LHCN-M2 (cell line): ENCODE results near the gene ARHGAP15. TPM values are rescaled to one million over a fixed set of nuclear protein-coding genes. Genes with fewer than 3 reads are reported as not detected.

Experiments
- DNase-seq: peaks from one replicate; pipeline ENCODE4 v3.0.0-alpha.2; 2012; ENCODE audit warnings: low read depth
- total RNA-seq: library from RNA; depleted of rRNA; stranded (reverse); fragments of >200 nt; gene quantifications from 2 replicates; pipeline ENCODE4 v1.2.3, GENCODE V29; 2014

The ARHGAP15 gene
- total RNA-seq, 1 experiment from 2014 or later, result 0.11 TPM

DNA sequence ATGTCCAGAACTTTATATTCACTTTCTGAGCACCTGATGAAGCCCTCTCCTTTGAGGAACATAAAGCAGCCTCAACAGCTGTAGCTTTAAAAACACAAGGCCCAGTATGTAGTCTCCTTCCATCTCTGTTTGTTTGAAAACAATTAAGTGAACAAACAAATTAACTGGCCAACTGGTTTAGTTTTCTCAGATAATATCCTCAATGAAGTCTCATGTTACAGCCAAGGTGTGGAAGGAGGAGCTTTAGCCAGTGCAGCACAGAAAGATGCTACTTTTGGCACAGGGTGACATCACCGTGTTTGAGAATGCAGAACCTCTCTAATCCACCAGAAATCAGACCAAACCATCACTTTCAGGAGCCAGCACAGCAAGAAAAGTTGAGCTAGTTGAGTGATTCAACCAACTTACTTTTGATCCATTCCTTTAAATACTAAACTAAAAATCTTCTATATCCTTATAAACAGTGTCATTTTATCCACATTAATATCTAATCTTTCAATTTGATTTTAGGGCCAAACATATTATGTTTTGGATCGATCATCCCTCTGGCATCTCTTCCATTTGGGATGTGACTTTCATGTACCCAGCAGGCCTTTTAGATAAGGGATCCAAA is 488.7 kb downstream of the ARHGAP15 start:
- DNase-seq, result no peak

DNA sequence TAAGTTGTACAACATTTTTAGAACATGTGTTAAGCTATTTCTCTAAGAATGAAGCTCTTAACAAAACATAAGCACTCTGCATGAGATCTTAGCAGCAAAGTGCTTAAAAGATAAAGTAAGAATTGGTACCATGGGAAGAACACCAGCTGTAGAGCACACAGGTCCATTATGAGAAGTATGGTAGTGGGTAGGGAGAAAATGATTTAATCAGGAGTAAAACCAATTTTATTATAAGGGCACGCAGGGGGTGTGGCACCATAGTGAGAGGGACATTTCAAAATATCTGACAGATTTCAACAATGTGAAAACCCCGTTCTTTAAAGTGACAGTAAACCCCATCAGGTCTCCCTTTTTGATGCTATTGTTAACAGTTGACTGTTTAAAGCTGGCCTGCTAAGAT is 492.9 kb downstream of the ARHGAP15 start:
- DNase-seq, result no peak

DNA sequence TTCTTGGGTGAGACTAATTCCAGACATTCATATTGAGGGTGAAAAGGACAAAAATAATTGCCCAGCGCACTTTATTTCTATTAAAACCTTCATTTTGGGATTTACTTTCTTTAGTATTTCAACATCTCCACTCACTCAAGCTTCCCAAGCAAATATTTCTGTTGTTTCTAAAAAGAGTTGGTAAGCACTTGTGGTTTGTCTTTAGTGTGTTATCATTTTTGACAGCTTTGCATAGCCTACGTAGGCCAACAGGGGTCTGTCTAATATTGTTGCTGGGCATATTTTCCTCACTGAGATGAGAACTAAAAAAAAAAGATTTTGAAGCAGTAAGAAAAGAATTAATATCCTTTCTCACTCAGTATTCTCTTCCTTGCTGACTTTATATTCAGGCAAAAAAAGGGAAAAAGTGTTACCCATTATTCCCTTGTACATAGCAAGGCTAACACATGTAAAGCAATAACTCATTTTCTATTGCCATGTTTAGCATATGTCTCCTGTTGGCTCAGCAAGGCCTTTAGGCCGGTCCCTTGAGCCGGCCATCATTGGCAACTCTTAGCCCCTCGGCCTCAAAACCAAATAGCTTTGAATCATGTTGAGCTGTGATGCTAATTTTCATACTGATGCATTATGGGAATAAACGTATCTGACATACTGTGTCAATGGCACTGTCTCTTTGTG is 494.2 kb downstream of the ARHGAP15 start:
- peak; percentile 20 for DNase-seq

DNA sequence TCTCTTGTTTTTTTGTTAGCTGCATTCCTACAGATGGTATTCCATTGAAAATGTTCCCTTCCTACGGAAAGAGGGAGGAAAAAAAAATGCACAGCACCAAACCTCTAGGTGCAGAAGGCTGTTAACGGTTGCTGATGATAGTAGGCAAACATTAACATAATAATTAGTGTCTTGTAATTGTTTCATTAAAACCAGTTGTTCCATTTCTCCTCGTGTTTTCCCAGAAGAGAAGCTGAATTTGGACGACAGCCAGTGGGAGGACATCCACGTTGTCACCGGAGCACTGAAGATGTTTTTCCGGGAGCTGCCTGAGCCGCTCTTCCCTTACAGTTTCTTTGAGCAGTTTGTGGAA is 494.7 kb downstream of the ARHGAP15 start:
- no peak for DNase-seq

DNA sequence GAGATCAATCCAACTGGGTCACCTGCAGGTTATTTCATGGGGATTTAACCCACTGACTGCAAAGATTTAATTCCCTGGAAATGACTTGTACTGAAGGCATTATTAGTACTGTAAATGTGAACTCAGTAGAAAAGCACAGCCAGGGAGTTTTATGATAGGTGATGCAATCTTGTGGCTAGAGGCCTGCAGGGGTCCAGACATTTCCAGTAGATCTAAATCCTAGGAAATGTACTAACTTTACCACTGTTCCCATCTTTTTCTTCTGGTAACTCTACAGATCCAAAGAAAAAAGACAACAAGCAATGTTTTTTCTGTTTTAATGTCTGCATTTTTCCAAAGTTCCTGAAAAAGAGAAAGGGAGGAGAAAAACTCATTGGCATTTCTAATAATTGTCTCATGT is 500.1 kb downstream of the ARHGAP15 start:
- peak; percentile 78 for DNase-seq

DNA sequence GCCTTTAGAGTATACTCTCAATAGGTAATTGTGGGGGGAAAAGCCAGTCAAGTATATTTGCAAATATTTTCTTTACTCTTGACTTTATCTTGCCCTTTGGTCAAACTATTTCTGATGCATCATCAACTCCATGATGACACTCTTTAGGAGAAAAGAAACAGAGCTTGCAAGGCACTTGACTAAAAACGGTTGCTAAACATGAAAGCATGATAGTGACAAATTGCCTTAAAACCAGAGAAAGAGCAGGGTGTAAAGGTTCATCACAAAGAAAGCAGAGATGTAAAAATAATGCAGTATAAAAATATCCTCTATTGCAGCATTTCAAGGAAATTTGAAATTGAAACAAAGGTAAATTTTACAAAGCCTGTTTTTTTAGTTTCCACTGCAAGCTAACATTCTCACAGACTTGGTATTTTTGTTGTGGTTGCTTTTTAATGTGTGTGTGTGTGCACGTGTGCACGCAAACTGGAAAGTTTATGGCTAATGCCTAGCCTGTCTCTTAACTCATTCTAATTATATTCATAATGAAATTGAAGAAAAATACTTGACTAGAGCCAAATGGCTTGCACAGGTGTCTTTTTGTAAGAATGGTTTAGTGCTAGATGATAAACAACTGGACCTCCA is 503.6 kb downstream of the ARHGAP15 start:
- no peak for DNase-seq

DNA sequence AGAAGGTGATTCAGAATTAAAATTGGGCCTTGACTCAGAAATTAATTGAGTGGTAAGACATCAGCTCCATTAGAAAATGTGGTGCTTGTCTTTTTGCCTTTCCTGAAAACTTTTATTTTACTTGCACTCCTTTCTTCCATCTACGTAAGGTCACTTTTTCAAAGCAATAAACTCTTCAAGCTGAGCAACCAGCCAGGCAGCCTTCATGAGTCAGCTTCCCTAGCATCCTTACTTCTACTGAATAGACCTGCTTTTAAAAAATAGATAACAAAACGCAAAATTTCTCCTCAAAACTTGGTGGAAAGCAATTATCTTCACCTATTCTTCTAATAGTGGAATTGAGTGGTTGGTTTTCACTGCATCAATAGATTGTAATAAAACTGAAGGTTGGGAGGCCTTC is 504.2 kb downstream of the ARHGAP15 start:
- DNase-seq, result no peak

DNA sequence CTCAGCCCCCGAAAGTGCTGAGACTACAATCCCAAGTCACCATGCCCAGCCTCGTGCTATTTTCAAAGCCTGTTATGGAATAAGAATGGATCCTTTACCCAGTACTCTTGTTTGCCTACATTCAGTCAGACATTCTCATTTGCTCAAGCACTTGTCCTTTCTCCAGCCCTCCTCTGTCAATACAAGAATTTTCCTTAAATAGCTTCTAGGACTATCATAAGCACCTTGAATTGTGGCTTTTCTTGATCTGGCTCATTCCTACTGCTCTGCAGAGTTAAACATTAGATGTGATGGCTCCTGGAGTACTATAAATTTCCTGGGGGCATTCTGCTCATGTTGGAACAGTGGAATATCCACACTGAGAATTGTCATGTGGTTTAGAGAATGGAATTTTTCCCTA is 506.1 kb downstream of the ARHGAP15 start:
- no peak for DNase-seq

DNA sequence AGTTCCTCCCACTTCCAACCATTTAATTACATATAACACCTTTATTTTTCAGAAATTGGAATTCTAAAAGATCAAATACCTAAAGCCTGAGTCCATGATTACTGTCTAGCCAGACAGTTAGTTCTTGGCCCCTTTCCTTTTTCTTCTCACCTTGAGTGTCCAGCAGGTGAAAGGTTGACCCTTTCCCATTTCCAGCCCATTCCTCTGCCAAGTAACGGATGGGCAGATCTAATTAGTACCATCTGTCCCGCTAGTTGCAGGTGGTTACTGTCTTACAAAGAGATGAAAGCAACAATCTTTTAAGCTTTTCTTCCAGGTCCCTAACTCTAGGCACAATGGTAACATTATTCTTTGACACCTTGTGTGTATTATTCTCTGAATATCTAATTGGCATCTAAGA is 506.7 kb downstream of the ARHGAP15 start:
- DNase-seq, result no peak

DNA sequence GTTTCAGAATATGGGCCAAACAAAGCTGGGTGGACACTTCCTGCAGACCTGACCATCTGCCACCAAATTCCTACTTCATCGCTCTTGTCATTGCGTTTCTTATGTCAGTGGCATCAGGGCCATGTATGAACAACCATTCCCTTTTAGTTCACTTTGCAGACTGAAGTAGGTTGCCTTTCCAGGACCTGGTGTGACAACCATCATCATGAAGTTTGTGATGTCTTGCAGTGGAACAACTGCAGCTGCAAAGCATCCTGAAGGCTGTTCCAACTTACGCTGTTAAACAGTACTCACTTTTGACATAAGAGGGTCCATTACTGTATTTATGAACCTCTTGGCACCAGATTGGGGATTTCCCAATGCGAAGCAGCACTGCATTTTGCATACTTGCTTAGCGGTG is 511.6 kb downstream of the ARHGAP15 start:
- no peak for DNase-seq

DNA sequence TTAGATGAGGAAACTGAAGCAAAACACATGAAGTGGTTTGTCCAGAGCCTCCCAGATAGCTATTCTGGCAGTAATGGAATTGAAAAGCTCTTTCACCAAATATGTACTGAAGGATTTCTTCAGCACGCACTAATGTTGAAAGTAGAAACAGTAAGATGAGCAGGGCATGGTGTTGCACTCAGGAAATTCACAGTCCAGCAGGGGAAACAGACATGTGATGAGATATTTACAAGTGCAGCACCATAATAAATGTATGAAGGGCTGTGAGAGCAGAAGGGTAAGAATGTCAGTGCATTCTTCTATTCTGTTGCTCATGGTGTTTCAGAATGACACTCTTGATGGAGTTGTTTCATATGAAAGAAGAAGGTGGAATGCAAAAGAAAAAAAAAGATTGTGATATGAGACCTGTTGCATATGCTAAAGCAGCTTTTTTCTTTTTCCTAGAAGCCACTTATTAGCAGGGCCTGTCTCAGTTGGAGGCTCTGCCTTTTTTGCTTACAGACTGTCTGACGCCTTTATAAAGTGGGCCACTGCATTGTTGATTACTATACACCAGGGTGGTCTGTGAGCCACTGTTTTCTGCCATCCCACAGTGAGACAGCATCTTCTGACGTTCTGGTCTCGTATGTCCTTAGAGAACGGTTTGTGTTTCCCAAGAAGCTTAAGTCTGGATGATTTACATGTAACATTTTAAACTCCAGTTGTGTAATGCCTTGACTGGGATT is 516.9 kb downstream of the ARHGAP15 start:
- DNase-seq, result no peak

DNA sequence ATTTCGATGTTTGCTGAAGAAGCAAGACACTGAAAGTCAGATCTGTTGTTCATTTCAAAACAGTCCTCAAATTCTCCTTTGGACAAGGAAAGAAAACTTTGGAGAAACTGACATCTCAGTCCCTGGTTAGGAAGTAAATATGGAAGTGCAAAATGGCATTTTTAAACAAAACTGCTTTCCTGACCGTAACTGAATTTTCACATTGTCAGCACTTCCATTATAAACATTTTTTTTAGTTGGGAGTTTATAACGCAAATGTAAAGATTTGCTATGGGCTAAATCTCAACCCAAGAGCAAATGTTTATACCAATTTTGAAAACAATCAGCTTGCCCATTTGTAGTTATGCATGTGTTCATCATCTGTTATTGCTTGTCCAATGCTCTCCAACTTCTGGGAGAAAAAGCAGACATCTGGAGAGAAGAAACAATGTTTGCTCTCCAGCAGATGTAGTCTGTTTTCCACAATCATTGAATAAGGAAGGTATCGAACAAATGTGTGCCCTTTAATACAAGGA is 520.1 kb downstream of the ARHGAP15 start:
- DNase-seq, result no peak

DNA sequence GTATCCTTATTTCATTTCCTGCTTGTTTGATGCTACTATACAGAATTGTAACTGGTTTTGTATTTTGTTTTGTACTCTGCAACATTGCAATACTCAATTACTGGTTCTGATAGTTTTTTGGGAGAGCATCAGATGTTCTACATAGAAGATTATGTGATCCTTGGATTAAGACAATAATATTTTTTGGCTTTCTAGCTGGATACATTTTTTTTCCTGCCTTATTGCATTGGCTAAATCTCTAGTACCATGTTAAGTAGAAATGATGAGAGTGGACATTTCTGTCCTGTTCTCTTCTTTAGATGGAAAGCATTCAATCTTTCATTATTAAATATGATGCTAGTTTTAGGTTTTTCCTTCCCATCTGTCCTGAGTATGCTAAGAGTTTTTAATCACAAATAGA is 523.5 kb downstream of the ARHGAP15 start:
- no peak for DNase-seq

DNA sequence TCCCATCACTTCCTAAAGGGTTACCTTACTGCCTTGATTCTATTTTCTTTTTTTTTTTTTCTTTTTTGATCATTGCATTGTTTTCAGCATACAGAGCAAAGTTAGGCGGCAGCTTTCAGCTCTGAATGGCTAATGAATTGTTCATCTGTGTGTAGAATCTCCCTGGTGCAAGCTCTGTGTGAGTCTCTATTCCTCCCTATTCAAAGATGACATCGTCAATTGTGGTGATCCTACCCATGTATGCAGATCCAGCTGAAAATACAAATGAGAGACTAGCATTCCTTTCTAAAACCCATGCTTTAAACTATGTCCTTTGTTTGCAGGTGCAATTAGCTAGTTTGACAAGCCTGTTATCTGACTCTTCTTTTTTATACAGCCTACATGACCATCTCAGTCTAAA is 539.0 kb downstream of the ARHGAP15 start:
- DNase-seq, result no peak

DNA sequence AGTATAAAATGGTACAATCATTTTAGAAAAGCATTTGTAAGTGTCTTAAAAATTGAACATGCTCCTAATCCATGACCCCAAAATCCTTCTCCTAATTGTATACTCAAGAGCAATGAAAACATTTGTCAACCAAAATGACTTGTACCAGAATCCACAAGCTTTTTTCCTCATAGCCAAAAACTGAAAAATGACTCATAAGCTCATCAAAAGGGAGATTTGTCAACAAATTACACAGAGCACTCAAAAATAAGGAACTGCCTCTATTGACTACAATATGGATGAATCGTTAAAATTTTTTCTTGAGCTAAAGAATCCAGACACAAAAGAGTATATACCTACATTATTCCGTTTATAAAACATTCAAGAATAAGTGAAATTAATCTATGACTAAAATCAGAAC is 544.8 kb downstream of the ARHGAP15 start:
- peak; percentile 6 for DNase-seq

DNA sequence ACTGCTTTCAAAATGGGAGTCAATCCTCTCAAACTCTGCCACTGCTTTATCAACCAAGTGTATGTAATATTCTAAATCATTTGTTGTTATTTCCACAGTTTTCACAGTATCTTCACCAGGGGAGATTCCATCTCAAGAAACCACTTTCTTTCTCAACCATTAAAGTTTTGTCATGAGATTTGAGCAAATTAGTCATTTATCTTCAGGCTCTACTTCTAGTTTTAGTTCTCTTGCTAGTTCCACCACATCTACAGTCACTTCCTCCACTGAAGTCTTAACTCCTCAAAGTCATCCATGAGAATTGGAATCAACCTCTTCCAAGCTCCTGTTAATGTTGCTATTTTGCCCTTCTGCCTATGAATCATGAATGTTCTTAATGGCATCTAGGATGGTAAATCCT is 545.8 kb downstream of the ARHGAP15 start:
- DNase-seq, result no peak

DNA sequence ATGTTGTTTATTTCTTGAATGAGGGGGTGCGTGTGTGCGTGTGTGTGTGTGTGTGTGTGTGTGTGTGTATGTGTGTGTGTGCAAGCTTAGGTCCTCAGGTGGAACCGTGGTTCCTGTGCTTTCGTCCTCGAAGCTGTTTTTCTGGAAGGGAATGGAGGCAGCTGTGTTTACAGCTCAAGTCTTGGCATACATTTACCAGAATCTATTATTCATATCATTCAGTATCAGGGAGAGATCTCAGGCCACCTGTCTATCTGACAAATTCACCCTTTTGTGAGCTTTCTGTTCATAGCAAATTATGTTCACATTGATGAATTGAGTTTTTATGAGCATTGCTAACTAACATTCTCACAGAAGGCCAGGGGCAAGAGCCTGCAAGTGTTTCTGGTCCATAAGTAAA is 550.4 kb downstream of the ARHGAP15 start:
- no peak for DNase-seq

DNA sequence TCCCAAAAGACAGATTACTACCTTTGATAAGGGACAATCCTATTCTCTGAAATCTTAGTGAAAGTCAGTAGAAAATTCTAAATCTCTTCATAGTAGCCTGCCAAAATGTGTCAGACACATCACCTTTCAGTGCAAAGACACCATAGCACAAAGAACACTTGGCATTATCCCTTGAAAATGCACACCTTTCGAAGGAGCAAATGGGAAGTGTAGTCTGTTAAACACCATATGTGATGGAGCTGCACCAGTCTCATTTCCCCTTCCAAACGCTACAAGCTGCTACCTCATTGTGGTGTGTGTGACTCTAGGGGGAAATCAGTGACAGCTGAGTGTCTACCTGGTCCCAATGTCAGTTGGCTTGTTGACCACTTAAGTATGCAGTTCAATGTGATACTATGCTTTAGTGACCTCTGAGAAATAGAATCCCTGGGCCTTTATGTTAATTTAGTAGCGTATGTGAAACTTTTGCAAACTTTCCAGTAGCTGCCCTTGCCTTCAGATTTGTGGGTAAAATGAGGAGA is 551.7 kb downstream of the ARHGAP15 start:
- no peak for DNase-seq

DNA sequence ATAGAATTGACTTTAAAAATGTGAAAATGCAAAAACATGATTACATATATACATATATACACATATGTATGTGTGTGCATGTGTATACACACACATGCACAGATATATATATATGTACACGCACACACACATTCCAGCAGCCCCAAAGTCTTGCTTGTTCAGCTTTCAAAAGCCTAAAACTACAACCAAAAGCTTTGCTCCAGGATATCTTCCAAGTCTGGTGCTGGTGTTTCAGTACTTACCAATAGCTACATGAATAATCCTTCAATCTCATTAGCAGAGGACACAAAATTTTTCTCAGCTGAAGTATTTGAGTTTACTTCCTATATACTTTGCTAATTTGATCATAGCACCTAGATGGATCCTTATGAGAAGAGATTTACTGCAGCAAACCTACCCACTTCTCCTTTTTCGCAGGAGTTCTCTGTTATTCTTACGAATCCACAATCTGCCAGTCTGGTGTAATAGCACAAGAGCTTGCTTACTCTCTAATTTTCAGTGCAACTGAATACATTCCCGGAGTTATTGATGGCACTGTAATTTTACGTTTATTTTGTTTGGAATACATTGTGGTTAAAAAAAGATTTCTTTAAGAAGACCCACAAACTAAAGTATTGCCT is 553.3 kb downstream of the ARHGAP15 start:
- DNase-seq, result no peak

DNA sequence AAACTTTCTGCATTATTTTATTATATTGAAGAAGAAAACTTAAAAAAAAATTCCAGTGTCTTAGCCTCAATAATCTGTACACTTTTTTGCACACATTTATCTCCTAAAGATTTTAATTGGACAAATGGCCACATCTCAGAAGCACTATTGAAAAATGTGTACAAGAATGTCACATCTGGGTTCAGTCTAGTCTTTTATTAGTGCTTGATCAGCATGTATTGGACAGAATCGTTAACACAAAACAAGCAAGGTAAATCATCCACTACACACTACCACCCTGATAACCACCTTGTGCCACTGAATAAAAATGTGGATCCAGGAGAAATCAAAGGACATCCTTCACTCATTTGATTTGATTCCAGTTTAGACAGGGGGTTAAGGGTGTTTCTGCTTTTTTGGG is 554.8 kb downstream of the ARHGAP15 start:
- no peak for DNase-seq

DNA sequence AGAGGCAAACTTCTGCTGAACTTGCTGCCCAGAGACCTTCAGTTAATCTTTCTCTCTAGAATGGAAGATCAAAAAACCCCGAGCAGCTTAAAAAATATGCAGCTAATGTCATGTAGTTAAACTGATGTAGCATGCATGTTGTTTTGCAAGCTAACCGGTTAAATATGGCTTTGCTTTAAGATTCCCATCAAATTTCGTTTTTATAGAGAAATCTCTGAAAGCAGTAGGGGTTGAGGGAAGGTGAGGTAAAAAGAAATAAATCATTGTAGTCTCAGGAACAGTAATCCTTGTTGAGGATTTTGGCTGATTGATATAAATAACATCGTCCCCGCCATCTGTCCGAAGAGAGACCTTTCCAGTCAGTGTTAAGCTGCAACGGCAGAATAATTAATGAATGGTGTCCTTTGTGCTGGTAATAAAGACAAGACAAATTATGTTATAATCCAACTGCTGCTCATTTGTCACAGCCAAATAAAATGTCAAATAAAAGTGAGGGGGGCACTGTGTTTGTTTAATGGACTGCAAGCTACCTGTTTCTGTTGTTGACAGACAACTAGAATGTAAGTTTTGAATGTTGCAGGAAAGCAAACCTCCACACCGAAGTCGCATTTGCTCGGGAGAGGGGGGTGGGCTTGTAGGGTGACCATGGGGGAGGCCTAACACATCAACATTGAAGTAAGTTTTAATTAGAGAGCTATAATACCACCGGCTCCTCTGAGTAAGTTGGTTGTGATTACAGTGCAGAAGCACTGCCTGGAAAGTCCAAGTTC is 555.5 kb downstream of the ARHGAP15 start:
- DNase-seq, result no peak
